Gastrocnemius medialis (tissue), 4 donors: ENCODE results near the gene PLAAT1. TPM values are rescaled to one million over a fixed set of nuclear protein-coding genes. Genes with fewer than 3 reads are reported as not detected.

Experiments
- ATAC-seq, 2 donors: fragments of 150-250 bp; one replicate each; pipeline ENCODE4 v1.9.1; 2016
- DNase-seq, 2 donors: peaks; one replicate each; pipeline ENCODE4 v3.0.0-alpha.2; 2019
- H3K27ac ChIP-seq, 4 donors: fragments of 200-600 bp; sonication (generic); 1 replicate in 1 of 4; 2 replicates in 3 of 4; pipeline ENCODE4 v1.5.1; 2016 to 2018; ENCODE audit warnings: mild to moderate bottlenecking in 2 of 4, moderate library complexity in 1 of 4
- H3K27me3 ChIP-seq, 3 donors: fragments of 200-600 bp; sonication (generic) in 2 of 3; 1 replicate in 1 of 3; 2 replicates in 2 of 3; pipeline versions ENCODE4 v1.5.1 to v1.6.0; 2016 to 2019; ENCODE audit warnings: mild to moderate bottlenecking in 1 of 3, moderate library complexity in 1 of 3
- H3K36me3 ChIP-seq, 2 donors: fragments of 200-600 bp; sonication (generic) in 1 of 2; one replicate each; pipeline ENCODE4 v1.5.1; 2017 to 2018
- H3K4me1 ChIP-seq, 2 donors: fragments of 200-600 bp; sonication (generic) in 1 of 2; one replicate each; pipeline ENCODE4 v1.5.1; 2016 to 2017; ENCODE audit warnings: mild to moderate bottlenecking in 2 of 2
- H3K4me3 ChIP-seq, 4 donors: fragments of 200-600 bp; sonication (generic) in 3 of 4; 1 replicate in 1 of 4; 2 replicates in 3 of 4; pipeline ENCODE4 v1.5.1; 2016 to 2019; ENCODE audit warnings: mild to moderate bottlenecking in 2 of 4
- H3K9me3 ChIP-seq, 3 donors: fragments of 200-600 bp; sonication (generic) in 2 of 3; 1 replicate in 1 of 3; 2 replicates in 2 of 3; pipeline ENCODE4 v1.5.1; 2016 to 2019
- POLR2A ChIP-seq, 2 donors: fragments of 450-650 bp; IDR thresholded peaks; one replicate each; pipeline ENCODE4 v1.6.1; 2017; ENCODE audit warnings: antibody characterized with exemption in 2 of 2, mild to moderate bottlenecking in 2 of 2, moderate library complexity in 2 of 2
- in situ Hi-C, 4 donors: fragments of 200-750 bp; cut with MboI; loops; one replicate each; pipeline versions ENCODE4 v1.15.0 to v1.8.0; 2017; ENCODE audit warnings: low sequenced_read_pairs in 4 of 4
- intact Hi-C: fragments of 100-400 bp; cut with DNase I; formaldehyde crosslinking; loops from one replicate; pipeline ENCODE4 v1.15.1; 2023; ENCODE audit warnings: low total_unique reads
- total RNA-seq, 4 donors: library from RNA; depleted of rRNA; stranded (reverse); fragments of >200 nt; gene quantifications; one replicate each; pipeline versions ENCODE4 v1.1.0 to v1.2.3, GENCODE V29; 2016
- TF ChIP-seq, protein P1 (sequence below), 5 experiments: fragments of 450-650 bp in 3 of 5; fragments of 200-600 bp in 2 of 5; sonication (generic) in 2 of 5; IDR thresholded peaks in 4 of 5; conservative IDR thresholded peaks in 1 of 5; 1 replicate in 4 of 5; 2 replicates in 1 of 5; pipeline ENCODE4 v1.5.1; 2016 to 2019; ENCODE audit warnings: antibody characterized with exemption in 5 of 5, mild to moderate bottlenecking in 3 of 5, moderate library complexity in 3 of 5

The PLAAT1 gene
- total RNA-seq, 4 donors from 2014 or later: 6.8 to 25.0 (median 18.8) TPM

DNA sequence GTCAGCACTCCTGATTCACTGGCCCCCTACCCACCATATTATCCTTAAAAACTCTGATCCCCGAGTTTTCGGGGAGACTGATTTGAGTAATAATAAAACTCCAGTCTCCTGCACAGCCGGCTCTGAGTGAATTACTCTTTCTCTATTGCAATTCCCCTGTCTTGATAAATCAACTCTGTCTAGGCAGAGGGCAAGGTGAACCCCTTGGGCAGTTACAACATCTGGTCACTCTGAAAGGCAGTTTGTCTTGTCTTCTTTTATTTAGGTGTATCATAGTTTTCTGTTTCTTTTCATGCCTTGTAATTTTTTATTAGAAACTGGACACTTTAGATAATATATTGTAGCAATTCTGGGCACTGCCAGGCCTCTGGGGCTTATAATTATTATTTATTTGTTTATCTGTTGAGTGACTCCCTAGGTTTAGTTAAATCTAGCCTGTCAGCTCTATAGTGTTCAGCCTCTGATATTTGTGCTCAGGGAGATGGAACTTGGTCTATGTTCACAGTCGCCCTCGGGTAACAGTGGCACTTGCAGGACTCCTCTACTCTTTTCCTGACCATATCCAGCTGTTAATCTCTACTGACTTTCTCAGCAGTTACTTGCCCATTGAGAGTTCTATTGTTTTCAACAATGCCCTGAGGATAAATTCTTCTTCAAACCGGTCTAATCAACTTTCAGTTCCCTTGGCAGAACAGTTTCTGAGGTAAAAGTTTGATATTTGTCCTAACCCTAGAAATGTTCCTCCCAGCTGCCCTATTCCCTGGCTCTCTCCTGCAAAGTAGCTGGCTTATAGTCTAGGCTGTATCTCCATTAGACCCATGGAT, 15.5 kb upstream of the PLAAT1 start:
- Histone ChIP-seq H3K36me3 (no peaks in the 10 kb centered on the region), H3K27ac (no peak overlapping the region), H3K4me3 (no peak overlapping the region), H3K9me3 (no peaks in the 10 kb centered on the region), H3K27me3 (no peaks in the 10 kb centered on the region), H3K4me1 (no peaks in the 10 kb centered on the region)
- in situ Hi-C loops: no loop called here
- intact Hi-C loops: no loop called here
- DNase-seq (no peak), ATAC-seq (no peak)
- TF ChIP-seq POLR2A (IDR thresholded peaks at IDR 0.05): no peak
- TF ChIP-seq, protein P1, sequence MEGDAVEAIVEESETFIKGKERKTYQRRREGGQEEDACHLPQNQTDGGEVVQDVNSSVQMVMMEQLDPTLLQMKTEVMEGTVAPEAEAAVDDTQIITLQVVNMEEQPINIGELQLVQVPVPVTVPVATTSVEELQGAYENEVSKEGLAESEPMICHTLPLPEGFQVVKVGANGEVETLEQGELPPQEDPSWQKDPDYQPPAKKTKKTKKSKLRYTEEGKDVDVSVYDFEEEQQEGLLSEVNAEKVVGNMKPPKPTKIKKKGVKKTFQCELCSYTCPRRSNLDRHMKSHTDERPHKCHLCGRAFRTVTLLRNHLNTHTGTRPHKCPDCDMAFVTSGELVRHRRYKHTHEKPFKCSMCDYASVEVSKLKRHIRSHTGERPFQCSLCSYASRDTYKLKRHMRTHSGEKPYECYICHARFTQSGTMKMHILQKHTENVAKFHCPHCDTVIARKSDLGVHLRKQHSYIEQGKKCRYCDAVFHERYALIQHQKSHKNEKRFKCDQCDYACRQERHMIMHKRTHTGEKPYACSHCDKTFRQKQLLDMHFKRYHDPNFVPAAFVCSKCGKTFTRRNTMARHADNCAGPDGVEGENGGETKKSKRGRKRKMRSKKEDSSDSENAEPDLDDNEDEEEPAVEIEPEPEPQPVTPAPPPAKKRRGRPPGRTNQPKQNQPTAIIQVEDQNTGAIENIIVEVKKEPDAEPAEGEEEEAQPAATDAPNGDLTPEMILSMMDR (IDR thresholded peaks at IDR 0.05 in 4 of 5, conservative IDR thresholded peaks at IDR 0.05 in 1 of 5): no peak

DNA sequence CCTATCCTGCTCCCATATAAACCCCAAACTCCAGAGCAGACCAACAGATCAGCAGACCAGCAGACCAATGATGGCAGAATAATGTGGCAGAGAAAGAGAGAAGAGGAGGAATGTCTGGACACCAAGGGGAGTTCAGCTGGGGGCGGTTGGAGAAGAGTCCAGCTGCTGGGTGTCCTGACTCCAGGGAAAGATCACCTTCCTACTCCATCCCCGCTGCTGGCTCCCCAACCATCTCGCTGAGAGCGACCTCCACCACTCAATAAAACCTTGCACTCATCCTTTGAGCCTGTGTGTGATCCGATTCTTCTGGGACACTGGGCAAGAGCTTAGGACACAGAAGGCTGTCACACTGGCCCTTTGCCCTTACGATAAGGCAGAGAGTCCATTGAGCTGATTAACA, 12.8 kb upstream of the PLAAT1 start:
- H3K27ac ChIP-seq: no peak overlapping the region
- no peaks in the 10 kb centered on the region for H3K36me3 ChIP-seq
- H3K27me3 ChIP-seq: no peaks in the 10 kb centered on the region
- TF ChIP-seq, protein P1 (IDR thresholded peaks at IDR 0.05 in 4 of 5, conservative IDR thresholded peaks at IDR 0.05 in 1 of 5): no peak
- no peak for TF ChIP-seq POLR2A (IDR thresholded peaks at IDR 0.05)
- H3K9me3 ChIP-seq: no peaks in the 10 kb centered on the region
- DNase-seq: no peak
- H3K4me3 ChIP-seq: no peak overlapping the region
- intact Hi-C loops (no loop called here), in situ Hi-C loops (no loop called here)
- ATAC-seq: no peak
- no peaks in the 10 kb centered on the region for H3K4me1 ChIP-seq

DNA sequence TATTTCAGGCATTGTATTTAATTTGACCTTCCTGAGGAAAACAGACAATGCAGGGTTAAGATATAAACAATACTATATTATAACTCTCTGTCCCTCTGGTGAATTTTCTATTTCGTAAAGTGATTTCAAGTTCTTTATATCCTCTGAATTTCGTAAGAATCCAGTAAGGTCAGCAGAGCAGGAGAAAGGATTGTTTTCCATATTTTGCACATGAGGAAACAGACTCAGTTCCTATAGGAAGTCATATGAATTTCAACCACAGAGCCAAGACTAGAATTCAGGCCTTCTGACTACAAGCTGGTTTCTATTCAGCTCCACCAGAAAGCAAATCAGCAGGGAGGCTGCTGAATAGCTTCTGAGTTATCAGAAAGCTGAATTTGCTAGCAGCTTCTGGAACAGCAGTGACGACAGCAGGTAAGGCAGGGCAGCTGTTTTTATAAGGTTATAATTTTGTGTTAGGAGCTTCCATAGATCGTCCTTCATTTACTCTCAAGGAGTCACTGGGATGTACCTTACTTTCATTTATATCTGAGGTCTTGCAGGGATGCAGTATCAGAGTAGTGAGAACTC, 11.1 kb upstream of the PLAAT1 start:
- Histone ChIP-seq H3K9me3 (no peaks in the 10 kb centered on the region), H3K4me1 (no peaks in the 10 kb centered on the region), H3K27ac (no peak overlapping the region), H3K27me3 (no peaks in the 10 kb centered on the region), H3K4me3 (no peak overlapping the region), H3K36me3 (no peaks in the 10 kb centered on the region)
- ATAC-seq: no peak
- intact Hi-C loops (no loop called here), in situ Hi-C loops (no loop called here)
- TF ChIP-seq, protein P1 (IDR thresholded peaks at IDR 0.05 in 4 of 5, conservative IDR thresholded peaks at IDR 0.05 in 1 of 5): no peak
- no peak for TF ChIP-seq POLR2A (IDR thresholded peaks at IDR 0.05)
- no peak for DNase-seq

DNA sequence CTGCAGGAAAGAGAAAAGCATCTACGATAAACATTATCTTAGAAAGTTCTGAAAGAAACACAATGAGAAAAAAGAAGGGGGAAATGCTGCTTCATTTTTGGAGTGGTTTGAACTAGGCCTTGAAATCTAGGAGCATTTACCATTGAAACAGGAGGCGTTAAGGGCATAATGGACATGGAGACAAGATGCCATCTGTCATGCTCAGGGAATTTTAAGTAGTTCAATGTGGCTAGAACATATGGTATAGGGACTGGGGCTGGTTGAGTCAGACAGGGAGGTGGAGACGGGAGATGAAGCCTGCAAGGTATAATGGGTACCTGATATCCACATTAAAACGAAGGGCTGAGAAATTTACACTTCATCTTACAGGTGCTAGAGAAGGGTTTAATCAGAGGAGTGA, 10.4 kb upstream of the PLAAT1 start:
- Histone ChIP-seq H3K27ac (no peak overlapping the region), H3K27me3 (no peaks in the 10 kb centered on the region), H3K36me3 (no peaks in the 10 kb centered on the region), H3K4me1 (no peaks in the 10 kb centered on the region), H3K4me3 (no peak overlapping the region), H3K9me3 (no peaks in the 10 kb centered on the region)
- TF ChIP-seq, protein P1 (IDR thresholded peaks at IDR 0.05 in 4 of 5, conservative IDR thresholded peaks at IDR 0.05 in 1 of 5): no peak
- no peak for TF ChIP-seq POLR2A (IDR thresholded peaks at IDR 0.05)
- ATAC-seq (no peak), DNase-seq (no peak)
- intact Hi-C loops: no loop called here
- in situ Hi-C loops: no loop called here
